ENCODE measurements around the gene PTPRN2.

- TF ChIP-seq GATA3 (IDR thresholded peaks at IDR 0.05; ENCODE audit: low read depth, low read length) (no peak), GATA2 (IDR thresholded peaks at IDR 0.05; ENCODE audit: low read depth, low read length) (no peak)
Observed at GRCh38 chr7:157791666-157792065, 796.0 kb downstream of the PTPRN2 start.

All from SH-SY5Y (cell line).